AG10803 (cell line): ENCODE results near the gene ITGA11.

Experiments
- DNase-seq: peaks from one replicate; pipeline ENCODE4 v3.0.0; 2010; ENCODE audit warnings: low read depth
- H3K4me3 ChIP-seq: 2 replicates; pipeline ENCODE4 v1.5.1; 2011; ENCODE audit warnings: mild to moderate bottlenecking, low read length, control low read depth
- TF ChIP-seq, protein P1 (sequence below): conservative IDR thresholded peaks from 2 replicates; pipeline ENCODE4 v1.5.1; 2011; ENCODE audit warnings: mild to moderate bottlenecking, low read length, control low read depth, inconsistent platforms

Gene ITGA11

DNA sequence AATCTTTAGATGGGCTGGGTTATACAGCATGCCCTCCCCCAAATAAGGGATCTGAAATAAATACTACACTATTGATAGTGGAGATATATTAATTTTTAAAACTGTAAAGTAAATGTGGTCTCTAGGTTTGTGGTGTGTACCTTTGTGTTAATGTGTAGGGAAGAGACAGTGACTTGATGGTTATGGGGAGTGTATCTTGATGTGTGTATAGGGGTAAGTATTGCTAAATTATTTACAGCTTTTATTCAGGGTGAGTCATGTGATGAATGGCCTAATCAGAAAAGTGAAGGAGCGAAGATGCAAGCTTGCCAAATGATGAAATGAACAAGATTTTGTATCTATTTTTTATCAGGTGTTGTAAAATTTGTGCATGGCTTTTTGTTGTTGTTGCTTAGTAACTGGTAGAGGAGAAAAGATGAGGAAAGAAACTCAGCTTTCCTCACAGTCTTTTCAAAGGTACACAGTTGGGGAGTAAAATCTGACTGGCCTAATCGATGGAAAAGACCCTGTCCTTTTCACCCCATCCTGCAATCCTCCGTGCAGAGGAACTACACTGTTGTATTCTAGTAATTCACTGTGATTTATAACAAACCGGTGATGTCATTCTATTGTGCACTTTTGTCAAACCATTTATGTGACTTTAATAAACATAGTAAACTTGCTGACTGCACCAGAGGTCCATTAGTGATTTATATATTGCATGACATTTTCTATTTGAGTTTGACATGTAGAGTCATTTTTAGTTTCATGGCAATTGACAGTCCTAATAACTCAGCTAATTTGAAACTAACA, 136.8 kb downstream of the ITGA11 start:
- no peak for DNase-seq
- TF ChIP-seq, protein P1, sequence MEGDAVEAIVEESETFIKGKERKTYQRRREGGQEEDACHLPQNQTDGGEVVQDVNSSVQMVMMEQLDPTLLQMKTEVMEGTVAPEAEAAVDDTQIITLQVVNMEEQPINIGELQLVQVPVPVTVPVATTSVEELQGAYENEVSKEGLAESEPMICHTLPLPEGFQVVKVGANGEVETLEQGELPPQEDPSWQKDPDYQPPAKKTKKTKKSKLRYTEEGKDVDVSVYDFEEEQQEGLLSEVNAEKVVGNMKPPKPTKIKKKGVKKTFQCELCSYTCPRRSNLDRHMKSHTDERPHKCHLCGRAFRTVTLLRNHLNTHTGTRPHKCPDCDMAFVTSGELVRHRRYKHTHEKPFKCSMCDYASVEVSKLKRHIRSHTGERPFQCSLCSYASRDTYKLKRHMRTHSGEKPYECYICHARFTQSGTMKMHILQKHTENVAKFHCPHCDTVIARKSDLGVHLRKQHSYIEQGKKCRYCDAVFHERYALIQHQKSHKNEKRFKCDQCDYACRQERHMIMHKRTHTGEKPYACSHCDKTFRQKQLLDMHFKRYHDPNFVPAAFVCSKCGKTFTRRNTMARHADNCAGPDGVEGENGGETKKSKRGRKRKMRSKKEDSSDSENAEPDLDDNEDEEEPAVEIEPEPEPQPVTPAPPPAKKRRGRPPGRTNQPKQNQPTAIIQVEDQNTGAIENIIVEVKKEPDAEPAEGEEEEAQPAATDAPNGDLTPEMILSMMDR = no peak

GRCh38 chr15:68292967-68293366, 139.0 kb downstream of the ITGA11 start:
- H3K4me3 ChIP-seq = no peak overlapping the region
- DNase-seq = no peak
- TF ChIP-seq, protein P1 = no peak

More for the DNA sequence above, 136.8 kb downstream of the ITGA11 start:
- no peak overlapping the region for H3K4me3 ChIP-seq

DNA sequence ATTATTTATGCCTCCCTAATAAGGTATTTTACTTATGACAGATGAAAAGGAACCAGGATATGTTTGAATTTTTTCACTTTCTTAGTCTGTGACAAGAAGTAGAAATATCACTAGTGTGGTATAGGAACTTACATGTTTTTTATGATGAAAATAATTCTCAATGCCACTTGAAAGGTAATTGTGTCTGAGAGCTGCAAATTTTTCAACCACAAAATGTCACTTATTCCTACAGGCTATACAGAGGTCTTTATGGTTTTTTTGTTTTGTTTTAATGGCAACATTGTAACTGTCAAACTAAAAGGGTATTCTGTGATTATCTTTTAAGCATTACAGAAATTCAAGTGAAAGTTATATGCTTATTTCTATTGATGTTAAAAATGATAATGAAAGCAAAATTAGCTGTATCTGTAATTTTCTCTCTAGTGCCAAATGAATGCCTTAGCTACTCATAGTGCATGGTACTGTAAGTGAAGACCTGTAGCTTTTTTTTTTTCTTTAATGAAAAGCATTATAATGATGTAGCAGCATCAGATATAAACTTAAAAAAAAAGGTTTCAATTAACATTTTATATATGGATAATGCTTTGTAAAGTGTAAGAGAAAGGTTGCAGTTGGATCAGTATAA, 139.7 kb downstream of the ITGA11 start:
- no peak for DNase-seq
- TF ChIP-seq, protein P1 = no peak
- no peak overlapping the region for H3K4me3 ChIP-seq

DNA sequence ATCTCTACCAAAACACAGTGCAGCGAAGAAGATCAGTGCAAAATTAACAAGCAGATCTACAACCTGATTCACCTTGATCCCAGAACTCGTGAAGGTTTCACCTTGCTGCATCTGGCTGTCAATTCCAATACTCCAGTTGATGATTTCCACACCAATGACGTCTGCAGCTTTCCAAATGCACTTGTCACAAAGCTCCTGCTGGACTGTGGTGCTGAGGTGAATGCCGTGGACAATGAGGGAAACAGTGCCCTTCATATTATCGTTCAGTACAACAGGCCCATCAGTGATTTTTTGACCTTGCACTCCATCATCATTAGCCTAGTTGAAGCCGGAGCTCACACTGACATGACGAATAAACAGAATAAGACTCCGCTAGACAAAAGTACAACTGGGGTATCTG, 141.2 kb downstream of the ITGA11 start:
- no peak overlapping the region for H3K4me3 ChIP-seq
- TF ChIP-seq, protein P1 = no peak
- no peak for DNase-seq

DNA sequence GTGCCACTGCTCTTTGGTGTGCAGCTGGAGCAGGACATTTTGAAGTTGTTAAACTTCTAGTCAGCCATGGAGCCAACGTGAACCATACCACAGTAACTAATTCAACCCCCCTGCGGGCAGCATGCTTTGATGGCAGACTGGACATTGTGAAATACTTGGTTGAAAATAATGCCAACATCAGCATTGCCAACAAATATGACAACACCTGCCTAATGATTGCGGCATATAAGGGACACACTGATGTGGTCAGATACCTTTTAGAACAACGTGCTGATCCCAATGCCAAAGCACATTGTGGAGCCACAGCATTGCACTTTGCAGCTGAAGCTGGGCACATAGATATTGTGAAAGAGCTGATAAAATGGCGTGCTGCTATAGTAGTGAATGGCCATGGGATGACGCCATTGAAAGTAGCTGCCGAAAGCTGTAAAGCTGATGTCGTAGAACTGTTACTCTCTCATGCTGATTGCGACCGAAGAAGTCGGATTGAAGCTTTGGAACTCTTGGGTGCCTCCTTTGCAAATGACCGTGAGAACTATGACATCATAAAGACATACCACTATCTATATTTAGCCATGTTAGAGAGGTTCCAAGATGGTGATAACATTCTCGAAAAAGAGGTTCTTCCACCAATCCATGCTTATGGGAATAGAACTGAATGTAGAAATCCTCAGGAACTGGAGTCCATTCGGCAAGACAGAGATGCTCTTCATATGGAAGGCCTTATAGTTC, 142.2 kb downstream of the ITGA11 start:
- no peak for DNase-seq
- TF ChIP-seq, protein P1 = no peak
- no peak overlapping the region for H3K4me3 ChIP-seq

DNA sequence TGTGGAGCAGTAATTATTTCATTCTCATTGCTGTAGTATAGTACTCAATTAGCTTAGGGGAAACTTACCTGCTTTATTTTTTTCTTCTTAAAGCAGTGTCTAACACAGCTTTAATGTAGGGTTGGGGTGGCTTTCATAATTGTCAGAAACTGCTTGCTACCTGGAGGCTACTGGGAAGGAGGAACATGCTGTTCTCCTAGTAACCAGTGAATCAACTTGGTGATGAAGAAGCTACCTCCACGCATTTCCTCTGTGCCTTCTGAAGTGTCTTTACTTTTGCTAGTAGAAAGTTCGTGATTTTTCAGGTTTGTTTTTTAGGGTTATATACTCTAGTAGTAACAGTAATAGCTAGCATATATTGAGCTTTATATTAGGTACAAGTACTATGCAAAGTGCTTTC, 142.9 kb downstream of the ITGA11 start:
- TF ChIP-seq, protein P1 = no peak
- no peak for DNase-seq
- no peak overlapping the region for H3K4me3 ChIP-seq
